Effector CD4-positive, alpha-beta T cell (primary cell): ENCODE measurements around the gene TGFB1I1.
"Not testable (repeated sequence)": the region's sequence is repeated elsewhere in the genome, so short reads cannot be mapped to it uniquely, and the experiment has no call there.

ENCODE experiments used
- DNase-seq: peaks from one replicate; pipeline ENCODE4 v3.0.0-alpha.2; 2020

The TGFB1I1 gene

DNA sequence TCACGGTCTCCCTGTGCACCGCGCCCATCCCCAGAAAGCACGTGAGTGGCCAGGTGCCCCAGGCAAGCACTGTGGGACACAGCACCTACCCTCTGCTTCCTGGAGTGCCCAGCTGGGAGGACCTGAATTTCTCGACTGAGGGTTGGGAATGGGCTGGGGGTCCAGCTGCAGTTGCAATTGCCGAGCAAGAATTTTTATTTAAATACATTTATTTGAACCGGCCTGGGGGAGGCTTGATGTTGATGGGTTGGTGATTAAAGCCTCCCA is 17.3 kb downstream of the TGFB1I1 start:
- no peak for DNase-seq

DNA sequence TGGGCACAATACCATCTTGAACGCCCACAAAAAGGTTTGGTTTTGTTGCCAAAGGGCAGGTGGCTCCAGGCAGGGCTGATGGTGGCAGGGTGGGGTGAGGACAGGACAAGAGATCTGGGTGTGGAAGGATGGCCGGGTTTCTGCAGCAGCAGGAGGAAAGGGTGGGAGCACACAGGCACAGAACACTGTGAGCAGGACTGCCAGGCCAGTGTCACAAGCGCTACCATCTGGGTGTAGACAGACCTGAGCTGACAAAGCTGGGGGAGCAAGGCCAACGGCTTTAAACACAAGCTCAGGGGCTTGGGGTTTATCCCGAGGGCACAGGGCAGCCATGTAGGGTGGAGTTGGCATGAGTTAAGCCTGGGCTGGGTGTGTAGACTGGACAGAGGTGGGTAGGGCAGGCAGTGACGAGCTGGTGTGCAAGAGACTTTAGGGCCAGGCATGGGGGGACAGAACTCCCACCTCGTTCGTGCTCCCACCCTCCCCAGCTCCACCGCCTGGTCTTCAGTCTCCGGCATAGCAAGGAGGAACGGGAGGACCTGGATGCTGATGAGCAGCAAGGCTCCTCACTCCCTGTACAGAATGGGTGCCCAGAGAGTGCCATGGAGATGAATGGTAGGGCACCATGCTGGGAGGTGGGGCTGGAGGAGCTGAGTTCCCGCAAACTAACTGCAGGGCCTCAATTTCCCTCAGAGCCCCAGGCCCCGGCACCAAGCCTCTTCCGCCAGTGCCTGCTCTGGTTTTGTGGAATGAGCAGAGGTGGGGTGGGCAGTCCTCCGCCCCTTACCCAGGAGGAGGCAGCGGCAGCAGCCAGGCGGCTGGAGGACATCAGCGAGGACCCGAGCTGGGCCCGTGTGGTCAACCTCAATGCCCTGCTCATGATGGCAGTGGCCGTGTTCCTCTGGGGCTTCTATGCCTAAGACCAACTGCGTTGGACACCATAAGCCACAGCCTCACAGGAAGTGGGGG is 17.9 kb downstream of the TGFB1I1 start:
- no peak for DNase-seq

DNA sequence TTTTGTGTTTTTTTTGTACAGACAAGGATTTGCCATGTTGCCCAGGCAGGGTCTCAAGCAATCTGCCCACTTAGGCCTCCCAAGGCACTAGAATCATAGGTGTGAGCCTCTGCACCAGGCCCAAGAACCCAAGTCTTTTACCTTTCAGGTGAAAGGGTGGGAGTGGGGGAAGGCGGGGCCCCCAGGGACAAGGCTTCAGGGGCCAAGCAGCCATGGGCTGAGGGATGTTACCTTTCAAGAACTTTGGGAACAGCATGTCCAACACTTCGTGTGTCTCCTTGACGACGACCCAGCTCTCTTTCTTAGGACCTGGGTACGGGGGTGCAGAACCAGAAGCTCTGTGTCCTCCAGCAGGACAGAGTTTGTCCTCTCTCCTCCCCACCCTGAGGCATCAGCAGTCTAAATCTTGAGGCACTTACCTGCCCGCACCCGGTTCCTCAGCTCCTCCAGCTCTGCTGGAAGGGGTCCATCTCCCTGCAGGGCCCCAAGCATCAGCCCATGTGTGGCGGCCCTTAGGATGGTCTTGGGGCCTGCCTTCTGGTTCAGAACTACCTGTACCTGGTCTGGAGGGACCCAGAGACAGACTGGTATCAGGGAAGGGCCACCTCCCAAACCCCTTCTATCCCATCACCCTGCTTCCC is 19.9 kb downstream of the TGFB1I1 start:
- DNase-seq, result no peak

DNA sequence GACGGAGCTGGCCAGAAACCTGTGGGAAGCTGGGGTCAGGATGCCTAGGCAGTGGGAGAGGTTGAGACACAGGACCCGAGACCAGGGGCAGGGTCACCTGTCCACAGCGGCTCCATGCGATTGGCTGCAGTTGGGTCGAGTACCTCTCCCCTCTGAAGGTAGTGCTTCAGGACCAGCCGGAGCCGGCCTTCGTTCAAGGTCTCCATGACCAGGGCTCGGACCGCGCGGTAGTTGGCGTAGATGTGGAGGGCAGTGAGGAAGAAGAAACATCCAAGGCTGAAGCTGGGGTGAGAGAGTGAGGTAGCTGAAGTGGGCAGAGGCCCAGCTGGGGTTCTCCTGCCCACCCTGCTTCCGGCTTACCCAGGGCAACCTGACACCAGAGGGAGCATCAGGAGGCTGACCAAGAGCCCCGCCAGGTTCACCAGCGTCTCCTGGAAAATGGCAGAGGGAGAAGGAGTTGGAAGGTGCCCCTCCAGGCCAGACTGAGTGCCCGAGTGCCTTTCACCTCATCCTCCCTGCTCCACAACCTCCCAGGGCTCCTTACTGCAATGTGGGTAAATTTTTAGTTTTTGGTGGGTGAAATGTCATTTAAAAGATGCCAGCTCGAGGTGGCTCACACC is 21.7 kb downstream of the TGFB1I1 start:
- DNase-seq, result no peak

GRCh38 chr16:31496670-31497069 is 24.7 kb downstream of the TGFB1I1 start:
- no peak for DNase-seq

GRCh38 chr16:31498493-31498892 is 26.5 kb downstream of the TGFB1I1 start:
- no peak for DNase-seq

DNA sequence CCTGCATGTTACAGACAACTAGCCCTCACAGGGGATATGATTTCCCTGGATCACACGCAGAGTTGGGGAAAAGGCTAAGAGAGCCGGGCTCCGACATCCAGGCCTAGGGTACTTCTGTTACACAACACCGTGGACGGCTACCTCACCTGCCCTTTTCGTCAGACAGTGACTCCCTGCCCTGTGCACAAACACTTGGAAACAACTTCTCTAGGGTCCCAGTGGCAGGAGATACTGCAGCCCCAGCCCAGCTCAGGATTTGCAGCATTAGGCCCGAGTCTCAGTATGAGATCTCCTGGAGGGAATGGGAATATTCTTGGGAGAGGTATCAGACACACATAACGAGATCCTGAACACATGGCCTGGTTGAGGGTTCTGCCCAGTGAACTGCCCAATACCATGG is 28.0 kb downstream of the TGFB1I1 start:
- no peak for DNase-seq

- no peak for DNase-seq
These were observed 29.4 kb downstream of the TGFB1I1 start for GRCh38 chr16:31501226-31501965.

DNA sequence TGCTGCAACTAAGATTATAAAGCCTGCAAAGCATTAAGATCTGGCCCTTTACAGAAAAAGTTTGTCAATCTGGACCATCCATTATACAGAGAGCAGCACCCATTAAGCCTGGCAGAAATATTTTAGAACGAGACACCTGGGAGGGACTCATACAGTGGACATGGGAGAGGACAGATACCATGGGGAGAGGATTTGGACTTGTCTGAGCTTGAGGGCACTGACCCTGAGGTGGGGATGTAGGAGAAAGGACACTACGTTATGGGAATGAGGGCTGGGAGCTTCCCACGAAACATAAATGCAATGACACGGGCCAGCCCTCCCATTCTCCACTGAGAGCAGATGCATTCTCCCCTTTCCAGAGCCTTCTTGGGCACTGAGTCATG is 30.0 kb downstream of the TGFB1I1 start:
- no peak for DNase-seq

- DNase-seq, result no peak
These were observed 31.0 kb downstream of the TGFB1I1 start for GRCh38 chr16:31502981-31503380.

DNA sequence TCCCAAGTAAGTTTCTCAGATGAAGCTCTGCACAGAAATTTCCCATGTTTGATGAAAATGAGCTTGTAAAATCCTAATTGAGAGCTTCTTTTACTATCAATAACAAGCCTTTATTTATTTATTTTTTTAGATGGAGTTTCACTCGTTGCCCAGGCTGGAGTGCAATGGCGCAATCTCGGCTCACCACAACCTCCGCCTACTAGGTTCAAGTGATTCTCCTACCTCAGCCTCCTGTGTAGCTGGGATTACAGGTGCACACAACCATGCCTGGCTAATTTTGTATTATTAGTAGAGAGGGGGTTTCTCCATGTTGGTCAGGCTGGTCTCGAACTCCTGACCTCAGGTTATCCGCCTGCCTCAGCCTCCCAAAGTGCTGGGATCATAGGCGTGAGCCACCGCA is 31.6 kb downstream of the TGFB1I1 start:
- not testable (repeated sequence) for DNase-seq

DNA sequence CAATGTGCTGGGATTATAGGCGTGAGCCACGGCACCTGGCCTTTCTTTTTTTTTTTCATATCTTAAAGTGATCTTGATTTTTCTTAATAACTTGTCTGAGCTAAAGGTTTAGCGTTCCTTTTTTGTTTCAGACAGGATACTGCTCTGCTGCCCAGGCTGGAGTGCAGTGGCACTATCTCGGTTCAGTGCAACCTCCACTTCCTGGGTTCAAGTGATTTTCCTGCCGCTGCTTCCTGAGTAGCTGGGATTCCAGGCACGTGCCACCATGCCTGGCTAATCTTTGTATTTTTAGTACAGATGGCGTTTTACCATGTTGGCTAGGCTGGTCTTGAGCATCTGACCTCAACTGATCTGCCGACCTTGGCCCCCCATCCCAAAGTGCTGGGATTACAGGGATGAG is 32.2 kb downstream of the TGFB1I1 start:
- no peak for DNase-seq

- DNase-seq, result no peak
These were observed 33.5 kb downstream of the TGFB1I1 start for GRCh38 chr16:31505483-31505882.

DNA sequence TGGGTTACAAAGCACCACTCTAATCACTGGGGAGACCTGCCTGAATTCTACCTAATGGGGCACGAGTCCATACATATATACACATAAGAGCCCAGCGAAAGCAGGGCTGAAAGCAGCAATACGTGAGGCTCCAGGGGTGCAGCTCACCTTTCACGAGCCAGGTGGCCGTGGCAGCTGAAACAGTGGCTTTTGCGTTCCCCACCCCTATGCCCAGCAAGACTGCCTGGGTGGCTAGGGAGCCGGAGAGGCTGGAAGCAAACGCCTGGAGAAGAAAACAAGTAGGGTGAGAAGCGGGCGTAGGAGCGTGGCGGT is 35.6 kb downstream of the TGFB1I1 start:
- no peak for DNase-seq

- DNase-seq, result peak; percentile 69
These were observed 36.2 kb downstream of the TGFB1I1 start, which contains the start of gene RUSF1 for GRCh38 chr16:31507929-31508705. Gene RUSF1 (minus strand): TSS chr16:31508391. CDS start chr16:31508373, 18 bp downstream.

GRCh38 chr16:31508706-31509195 is 36.8 kb downstream of the TGFB1I1 start:
- no peak for DNase-seq

DNA sequence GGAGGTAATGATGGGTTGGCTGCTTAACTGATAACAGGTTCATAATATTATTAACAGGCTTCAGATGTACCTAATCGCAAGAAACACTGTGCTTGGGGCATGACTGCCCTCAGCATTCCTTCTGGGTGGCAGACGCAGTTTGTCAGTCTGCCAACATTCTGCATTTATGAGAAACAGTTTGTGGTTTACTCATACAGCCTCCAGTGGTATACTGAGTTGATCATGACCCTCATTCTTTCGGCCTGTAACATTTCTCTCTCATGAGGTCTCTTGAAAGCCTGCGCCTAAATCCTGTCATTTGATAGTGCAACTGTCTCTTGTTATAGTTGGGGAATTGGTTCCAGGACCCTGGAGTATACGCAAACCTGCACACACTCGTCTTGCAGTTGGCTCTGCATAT is 41.2 kb downstream of the TGFB1I1 start:
- DNase-seq, result no peak

- no peak for DNase-seq
These were observed 41.9 kb downstream of the TGFB1I1 start for GRCh38 chr16:31513884-31514283.

DNA sequence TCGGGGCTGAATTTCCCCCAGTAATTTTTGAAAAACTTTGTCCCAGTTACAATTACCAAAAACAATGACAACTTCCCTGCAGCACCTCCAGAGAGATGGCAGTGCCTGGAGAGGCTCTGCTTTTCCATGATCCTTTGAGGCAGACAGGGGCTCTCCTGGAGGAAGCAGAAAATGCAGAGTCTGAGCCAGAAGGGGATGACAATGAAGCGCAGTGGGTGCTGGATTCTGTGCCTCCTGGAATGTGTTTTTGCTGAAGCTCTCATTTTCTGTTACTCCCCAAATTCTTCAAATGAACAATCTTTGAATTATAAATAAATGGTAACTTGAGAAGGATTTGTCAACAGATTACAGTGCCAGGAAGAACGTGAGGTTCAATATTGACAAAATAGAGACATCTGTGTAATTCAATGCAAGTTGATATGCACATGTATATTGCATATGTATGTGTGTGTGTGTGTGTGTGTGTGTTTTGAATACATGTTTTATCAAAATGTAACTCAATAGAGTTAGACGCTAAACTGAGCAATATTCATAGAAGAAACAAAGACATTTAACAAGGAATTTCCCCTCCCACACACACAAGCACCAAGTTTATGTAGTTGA is 45.9 kb downstream of the TGFB1I1 start:
- DNase-seq, result no peak

DNA sequence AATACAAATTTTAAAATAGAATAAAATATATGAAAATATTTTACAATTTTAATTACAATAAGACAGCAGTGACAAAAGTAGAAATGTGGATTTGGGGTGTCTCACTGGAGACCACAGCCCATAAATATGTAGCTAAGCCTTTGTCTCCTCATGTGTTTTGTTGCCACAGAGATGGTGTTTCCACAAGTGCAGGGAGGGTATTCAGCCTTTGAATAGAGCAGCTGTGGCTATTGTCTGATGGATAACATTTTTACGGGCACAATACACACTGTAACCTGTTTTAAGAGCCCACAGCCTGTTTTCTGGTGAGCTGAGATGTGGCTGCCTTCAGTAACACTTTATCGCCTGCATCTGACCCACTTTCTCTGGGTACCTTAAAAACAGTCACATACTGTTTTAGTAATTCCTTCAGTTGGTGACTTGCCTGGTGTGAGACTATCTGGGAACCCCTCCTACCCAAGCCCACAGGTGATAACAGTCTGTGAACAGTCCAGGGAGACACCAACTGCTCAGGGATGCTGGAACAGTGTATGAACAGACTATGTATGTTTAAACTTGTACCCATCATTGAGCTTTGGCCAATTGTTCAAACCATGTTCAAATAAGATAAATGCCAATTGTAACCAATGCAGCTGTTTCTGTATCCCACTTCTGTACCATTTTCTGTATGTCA is 47.9 kb downstream of the TGFB1I1 start:
- no peak for DNase-seq

GRCh38 chr16:31521368-31521767 is 49.4 kb downstream of the TGFB1I1 start:
- no peak for DNase-seq
